Activated CD8-positive, alpha-beta memory T cell treated with anti-CD3 and anti-CD28 coated beads for 48 hours (primary cell): ENCODE measurements around the gene ALOX15.
"Not testable (repeated sequence)": the region's sequence is repeated elsewhere in the genome, so short reads cannot be mapped to it uniquely, and the experiment has no call there.

Experiments
- DNase-seq, 3 experiments: peaks; one replicate each; pipeline ENCODE4 v3.0.0-alpha.2; 2020; ENCODE audit warnings: low read depth in 2 of 3, low spot score in 2 of 3

ALOX15 gene

GRCh38 chr17:4641297-4642195, at the start of gene ALOX15:
TSS of gene ALOX15 (minus strand) at chr17:4641678. CDS start at chr17:4641651, 27 bp downstream.
- DNase-seq, result no peak

GRCh38 chr17:4690745-4691144, 49.3 kb upstream of the ALOX15 start:
- DNase-seq, result no peak

GRCh38 chr17:4689872-4690271, 48.4 kb upstream of the ALOX15 start:
- DNase-seq, result not testable (repeated sequence)

GRCh38 chr17:4683739-4684138, 42.3 kb upstream of the ALOX15 start:
- not testable (repeated sequence) for DNase-seq

GRCh38 chr17:4679658-4680057, 38.2 kb upstream of the ALOX15 start:
- DNase-seq, result no peak

GRCh38 chr17:4678448-4679026, 37.1 kb upstream of the ALOX15 start:
- peak in 1 of 3 experiments; percentile 25 for DNase-seq

GRCh38 chr17:4676791-4677190, 35.3 kb upstream of the ALOX15 start:
- DNase-seq, result no peak

- DNase-seq, result no peak
Observed at GRCh38 chr17:4675791-4676190, 34.3 kb upstream of the ALOX15 start.

- DNase-seq, result no peak
Observed at GRCh38 chr17:4674685-4674998, 33.2 kb upstream of the ALOX15 start.

GRCh38 chr17:4673986-4674684, 32.7 kb upstream of the ALOX15 start:
- no peak for DNase-seq

- no peak for DNase-seq
Observed at GRCh38 chr17:4673169-4673568, 31.7 kb upstream of the ALOX15 start.

- no peak for DNase-seq
Observed at GRCh38 chr17:4672751-4673150, 31.3 kb upstream of the ALOX15 start.

- DNase-seq, result no peak
Observed at GRCh38 chr17:4672055-4672630, 30.7 kb upstream of the ALOX15 start.

- no peak for DNase-seq
Observed at GRCh38 chr17:4667166-4667565, 25.7 kb upstream of the ALOX15 start.

- DNase-seq, result no peak
Observed at GRCh38 chr17:4666296-4666695, 24.8 kb upstream of the ALOX15 start.

GRCh38 chr17:4665027-4665426, 23.5 kb upstream of the ALOX15 start:
- no peak for DNase-seq

- DNase-seq, result no peak
Observed at GRCh38 chr17:4664230-4664629, 22.8 kb upstream of the ALOX15 start.

GRCh38 chr17:4663711-4664110, 22.2 kb upstream of the ALOX15 start:
- DNase-seq, result no peak

- peak in 2 of 3 experiments; percentile 18 to 35 for DNase-seq
Observed at GRCh38 chr17:4658478-4659305, 17.2 kb upstream of the ALOX15 start.

GRCh38 chr17:4657678-4658077, 16.2 kb upstream of the ALOX15 start:
- no peak for DNase-seq

GRCh38 chr17:4655933-4656332, 14.5 kb upstream of the ALOX15 start:
- not testable (repeated sequence) for DNase-seq
